Epidermal melanocyte (primary cell): ENCODE data around the gene CEP350.
"Not testable (repeated sequence)": the region's sequence is repeated elsewhere in the genome, so short reads cannot be mapped to it uniquely, and the experiment has no call there.

Experiments
- DNase-seq: peaks from one replicate; pipeline ENCODE4 v3.0.0; 2011; ENCODE audit warnings: low spot score; ENCODE audit not compliant: insufficient read length

CEP350 gene

GRCh38 chr1:180114396-180114945, 159.9 kb downstream of the CEP350 start:
- DNase-seq: no peak

- no peak for DNase-seq
Observed at GRCh38 chr1:180116964-180117763, 162.6 kb downstream of the CEP350 start.

DNA sequence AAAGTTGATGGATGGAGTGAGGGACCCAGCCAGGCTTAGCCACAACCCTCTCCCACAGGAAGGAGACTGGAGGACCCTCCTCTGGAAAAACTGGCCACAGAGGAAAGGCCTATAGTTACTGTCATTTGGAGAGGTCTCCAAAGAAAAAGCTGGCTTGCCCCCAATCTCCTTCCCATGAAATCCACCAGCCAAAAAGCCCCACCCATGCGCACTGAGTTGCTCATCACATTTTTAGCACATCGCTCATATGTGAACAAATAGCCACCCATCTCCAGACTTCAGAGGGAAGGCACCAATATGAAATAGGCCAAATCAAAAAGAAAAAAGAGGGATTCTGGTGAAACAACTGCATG, 163.1 kb downstream of the CEP350 start:
- DNase-seq: no peak

DNA sequence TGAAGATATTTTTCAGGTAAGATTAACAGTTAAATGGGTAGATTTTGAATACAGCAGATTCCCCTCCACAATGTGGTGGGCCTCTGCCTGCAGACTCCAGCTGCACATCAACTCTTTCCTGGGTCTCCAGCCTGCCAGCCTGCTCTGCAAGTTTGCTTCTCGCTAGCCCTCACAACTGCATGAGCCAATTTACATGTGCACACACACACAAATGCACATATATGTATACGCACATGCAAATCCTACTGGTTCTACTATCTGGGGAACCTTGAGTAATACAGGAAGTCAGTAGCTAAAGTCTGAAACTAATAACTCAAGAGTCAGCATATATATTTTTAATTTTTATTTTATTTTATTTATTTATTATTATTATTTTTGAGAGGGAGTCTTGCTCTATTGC, 165.2 kb downstream of the CEP350 start:
- no peak for DNase-seq

DNA sequence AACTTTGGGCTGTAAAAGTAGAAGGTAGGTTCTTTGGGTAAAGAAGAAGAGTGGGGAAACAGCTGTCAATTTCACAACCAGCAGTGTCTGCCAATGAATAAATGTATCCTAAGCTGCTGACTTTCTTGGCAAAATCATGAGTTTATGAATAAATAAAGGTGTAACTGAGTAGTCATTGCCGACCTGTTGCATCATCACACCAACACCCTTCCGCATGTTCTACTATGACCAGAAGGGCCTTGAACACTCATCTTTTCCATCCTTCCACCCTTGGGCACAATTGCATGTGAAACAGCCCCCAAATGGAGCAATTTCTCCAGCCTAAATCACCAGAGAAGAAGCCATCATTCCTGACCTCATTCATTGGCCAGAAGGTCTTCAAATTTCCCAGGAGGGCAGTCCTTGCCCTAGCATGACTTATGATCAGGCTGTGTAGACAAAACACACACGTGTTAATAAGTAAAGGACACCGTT, 168.9 kb downstream of the CEP350 start:
- DNase-seq: no peak

- no peak for DNase-seq
Observed at GRCh38 chr1:180130651-180131050, 176.0 kb downstream of the CEP350 start.

DNA sequence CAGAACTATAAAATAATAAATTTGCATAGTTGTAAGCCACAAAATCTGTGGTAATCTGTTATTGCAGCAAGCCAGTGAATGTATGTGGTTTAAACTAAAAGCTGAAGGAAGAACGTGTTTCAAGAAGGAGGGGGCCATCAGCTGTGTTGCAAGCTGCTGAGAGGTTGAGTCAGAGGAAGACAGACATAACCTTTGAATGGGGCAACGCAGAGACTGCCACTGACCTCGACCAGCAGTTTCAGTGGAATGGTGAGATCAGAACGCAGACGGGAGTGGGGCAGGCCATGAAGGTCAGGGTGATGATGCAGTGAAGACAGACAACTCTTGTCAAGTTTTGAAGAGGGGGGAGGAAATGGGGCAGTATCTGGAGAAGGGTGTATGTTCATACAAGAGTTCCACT, 176.9 kb downstream of the CEP350 start:
- DNase-seq: no peak

DNA sequence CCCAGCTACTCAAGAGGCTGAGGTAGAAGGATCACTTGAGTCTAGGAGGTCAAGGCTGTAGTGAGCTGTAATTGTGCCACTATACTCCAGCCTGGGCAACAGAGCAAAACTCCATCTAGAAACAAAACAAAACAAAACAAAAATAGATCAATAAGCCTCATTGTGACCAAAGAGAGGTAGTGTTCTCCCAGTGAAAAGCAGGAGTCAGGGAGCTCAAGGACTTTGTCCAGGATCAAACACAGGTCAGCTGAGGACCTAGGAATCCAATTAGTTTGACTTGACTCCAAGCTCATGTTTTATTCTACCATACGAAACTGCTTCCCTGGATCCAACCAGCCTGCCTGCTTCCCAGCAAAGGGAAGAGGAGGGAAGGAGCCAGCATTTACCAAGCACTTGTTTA, 178.6 kb downstream of the CEP350 start:
- no peak for DNase-seq

DNA sequence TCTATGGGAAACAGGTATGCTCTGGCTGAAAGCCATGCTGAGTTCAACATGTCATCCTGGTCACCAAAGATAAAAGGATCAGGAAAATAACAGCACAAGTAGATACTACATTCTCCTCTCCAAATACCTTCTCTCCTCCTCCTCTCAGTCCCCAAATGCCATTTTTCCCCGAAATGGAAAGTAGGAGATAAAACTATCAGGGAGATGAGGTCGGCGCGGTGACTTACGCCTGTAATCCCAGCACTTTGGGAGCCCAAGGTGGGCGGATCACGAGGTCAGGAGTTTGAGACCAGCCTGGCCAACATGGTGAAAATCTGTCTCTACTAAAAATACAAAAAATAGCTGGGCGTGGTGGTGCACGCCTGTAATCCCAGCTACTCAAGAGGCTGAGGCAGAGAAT, 179.1 kb downstream of the CEP350 start:
- not testable (repeated sequence) for DNase-seq

- no peak for DNase-seq
Observed at GRCh38 chr1:180135535-180135934, 180.9 kb downstream of the CEP350 start.

DNA sequence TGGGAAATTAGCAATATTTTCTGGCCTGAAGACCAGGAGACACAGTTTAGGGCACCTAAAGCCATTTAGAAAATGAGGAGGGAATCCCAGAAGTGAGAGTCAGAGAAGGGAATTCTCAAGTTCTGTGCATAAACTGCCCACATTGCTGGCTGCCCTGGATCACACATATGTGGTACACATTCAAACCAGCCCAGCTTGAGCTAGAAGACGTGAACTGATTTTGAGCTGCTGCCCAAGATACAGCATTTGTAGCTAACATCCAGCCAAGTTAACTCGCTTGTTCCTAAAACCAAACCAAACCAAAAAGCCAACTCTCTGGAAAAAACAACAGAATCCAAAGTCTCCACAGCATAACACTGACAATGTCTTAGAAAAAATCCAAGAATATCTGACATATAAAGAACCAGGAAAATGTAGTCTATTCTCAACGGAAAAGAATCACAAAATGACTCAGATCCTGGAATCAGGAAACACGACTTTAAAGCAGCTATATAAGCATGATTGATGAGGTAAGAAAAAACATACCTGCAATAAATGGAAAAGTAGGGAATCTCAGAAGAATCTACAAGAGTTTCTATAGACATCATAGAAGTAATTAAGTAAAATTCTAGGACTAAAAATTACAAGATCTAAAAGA, 181.8 kb downstream of the CEP350 start:
- DNase-seq: no peak

- DNase-seq: no peak
Observed at GRCh38 chr1:180136968-180137356, 182.4 kb downstream of the CEP350 start.

DNA sequence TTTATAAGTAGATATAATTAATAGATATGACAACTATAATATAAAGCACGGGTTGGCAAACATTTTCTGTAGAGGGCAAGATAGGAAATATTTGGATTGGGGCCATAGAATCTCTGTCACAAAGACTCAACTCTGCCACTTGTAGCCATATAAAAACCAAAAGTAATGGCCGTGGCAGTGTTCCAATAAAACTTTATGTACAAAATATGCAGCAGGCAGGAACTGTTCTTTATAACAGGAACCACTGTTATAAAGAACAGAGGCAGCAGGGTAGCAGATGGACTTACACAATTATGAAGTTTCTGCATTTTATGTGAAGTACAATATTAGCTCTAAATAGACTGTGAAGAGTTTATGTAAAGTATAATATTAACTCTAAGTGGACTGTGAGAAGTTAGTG, 183.2 kb downstream of the CEP350 start:
- DNase-seq: no peak

GRCh38 chr1:180141381-180141934, 186.8 kb downstream of the CEP350 start:
- no peak for DNase-seq

DNA sequence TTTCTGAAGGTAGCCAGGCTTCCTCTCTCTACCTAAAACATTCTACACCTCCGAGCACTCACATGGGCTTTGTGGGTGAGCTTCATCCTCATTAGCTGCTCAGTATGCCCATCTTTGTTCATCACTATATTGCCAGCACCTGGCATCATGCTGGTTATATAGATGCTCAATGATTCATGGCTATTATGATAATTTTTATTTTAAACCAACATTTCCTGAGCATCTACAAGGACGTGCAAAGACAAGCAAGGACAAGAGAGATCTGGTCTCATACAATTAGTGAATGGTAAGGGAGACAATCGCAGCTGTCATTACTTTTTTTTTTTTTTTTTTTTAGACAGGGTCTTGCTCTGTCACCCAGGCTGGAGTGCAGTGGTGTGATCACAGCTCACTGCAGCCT, 188.7 kb downstream of the CEP350 start:
- DNase-seq: no peak

GRCh38 chr1:180144659-180145357, 190.2 kb downstream of the CEP350 start:
- DNase-seq: no peak

GRCh38 chr1:180145446-180145845, 190.8 kb downstream of the CEP350 start:
- no peak for DNase-seq

DNA sequence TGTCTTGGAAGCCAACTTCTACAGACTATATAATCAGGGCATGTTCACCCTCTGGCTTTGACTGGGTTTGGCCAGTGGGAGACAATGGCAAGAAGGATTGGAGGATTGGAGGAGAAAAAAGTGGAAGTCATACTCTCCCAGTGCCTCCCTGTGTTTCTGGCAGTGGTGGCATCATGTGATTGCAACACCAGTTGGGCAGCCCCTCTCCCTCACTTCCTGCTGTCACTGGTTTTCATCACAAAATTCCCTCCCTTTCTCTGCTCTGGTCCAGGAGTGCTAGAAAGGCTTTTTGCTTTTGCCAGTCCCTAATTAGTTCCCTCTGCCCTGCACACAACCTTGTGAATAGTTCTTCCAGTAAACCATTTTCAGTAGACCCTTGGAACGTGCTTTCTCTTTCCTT, 196.4 kb downstream of the CEP350 start:
- DNase-seq: no peak

DNA sequence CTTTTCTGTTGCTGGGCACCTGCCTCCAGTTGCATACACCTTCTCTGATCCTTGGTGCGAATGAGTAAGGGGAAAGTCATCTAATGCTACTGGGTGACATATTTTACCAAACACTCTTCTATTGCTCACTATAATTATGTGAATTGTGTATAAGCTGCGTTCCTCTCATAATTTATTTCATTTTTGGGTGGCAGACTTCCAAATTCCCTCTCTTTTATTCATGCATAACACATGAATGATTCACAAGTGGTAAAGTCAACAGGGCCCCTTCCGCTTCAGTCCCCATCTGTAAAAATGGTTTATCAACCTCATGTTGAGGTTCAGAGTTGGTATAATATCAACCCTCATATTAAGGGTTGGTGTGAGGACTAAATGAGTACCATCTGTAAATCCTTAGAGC, 196.9 kb downstream of the CEP350 start:
- no peak for DNase-seq

GRCh38 chr1:180152588-180152987, 198.0 kb downstream of the CEP350 start:
- no peak for DNase-seq

DNA sequence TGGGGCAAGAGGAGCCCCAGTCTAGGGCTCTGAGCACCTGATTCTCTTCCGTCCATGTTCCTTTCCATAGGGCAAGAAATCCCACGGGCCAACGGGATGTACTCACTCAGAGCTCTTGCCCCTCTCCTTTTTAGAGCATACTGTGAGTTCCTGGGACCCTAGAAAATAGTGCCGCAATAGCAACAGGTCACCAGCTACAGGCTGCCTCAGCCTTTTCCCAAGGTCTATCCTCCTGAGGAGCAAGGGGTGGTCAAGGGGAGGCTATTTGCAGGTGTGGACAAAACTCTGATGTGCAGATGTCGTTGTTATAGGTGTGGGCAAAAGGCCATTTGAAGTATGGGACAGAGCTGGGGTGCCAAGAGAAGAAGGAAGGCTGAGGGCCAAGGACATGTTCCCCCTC, 198.4 kb downstream of the CEP350 start:
- DNase-seq: no peak

- DNase-seq: no peak
Observed at GRCh38 chr1:180154003-180154324, 199.4 kb downstream of the CEP350 start.
